Vagina (tissue), 2 donors: ENCODE data around the gene BMP2K.

Experiments used
- POLR2A ChIP-seq, 2 donors: fragments of 450-650 bp; IDR thresholded peaks; one replicate each; pipeline ENCODE4 v1.6.1; 2017; ENCODE audit warnings: antibody characterized with exemption in 2 of 2, mild to moderate bottlenecking in 2 of 2, moderate library complexity in 2 of 2
- TF ChIP-seq, protein P1 (sequence below), 3 experiments: fragments of 450-650 bp in 2 of 3; fragments of 200-600 bp in 1 of 3; sonication (generic) in 1 of 3; IDR thresholded peaks; one replicate each; pipeline ENCODE4 v1.5.1; 2017 to 2019; ENCODE audit warnings: antibody characterized with exemption in 3 of 3, mild to moderate bottlenecking in 2 of 3, moderate library complexity in 2 of 3

DNA sequence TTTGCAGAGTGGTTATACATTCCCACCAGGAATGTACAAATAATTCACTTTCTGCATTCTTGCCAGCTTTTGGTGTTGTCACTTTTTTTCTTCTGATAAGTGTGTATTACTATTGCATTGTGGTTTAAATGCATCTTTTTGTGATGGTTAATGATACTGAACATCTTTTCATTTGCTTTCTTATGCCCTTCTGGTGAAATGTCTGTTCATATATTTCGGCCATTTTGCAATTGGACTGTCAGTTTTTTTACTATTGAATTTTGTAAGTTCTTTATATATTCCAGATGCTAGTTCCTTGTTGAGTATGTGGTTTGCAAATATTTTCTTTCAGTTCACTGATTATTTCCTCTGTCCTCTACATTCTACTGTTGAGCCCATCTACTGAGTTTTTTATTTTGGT is 19.4 kb upstream of the BMP2K start:
- TF ChIP-seq, protein P1, sequence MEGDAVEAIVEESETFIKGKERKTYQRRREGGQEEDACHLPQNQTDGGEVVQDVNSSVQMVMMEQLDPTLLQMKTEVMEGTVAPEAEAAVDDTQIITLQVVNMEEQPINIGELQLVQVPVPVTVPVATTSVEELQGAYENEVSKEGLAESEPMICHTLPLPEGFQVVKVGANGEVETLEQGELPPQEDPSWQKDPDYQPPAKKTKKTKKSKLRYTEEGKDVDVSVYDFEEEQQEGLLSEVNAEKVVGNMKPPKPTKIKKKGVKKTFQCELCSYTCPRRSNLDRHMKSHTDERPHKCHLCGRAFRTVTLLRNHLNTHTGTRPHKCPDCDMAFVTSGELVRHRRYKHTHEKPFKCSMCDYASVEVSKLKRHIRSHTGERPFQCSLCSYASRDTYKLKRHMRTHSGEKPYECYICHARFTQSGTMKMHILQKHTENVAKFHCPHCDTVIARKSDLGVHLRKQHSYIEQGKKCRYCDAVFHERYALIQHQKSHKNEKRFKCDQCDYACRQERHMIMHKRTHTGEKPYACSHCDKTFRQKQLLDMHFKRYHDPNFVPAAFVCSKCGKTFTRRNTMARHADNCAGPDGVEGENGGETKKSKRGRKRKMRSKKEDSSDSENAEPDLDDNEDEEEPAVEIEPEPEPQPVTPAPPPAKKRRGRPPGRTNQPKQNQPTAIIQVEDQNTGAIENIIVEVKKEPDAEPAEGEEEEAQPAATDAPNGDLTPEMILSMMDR (IDR thresholded peaks at IDR 0.05) = no peak
- TF ChIP-seq POLR2A (IDR thresholded peaks at IDR 0.05) = no peak
